CD4-positive, alpha-beta T cell treated with Interleukin-12 subunit alpha and Interleukin-12 subunit beta, for 1 hour (primary cell): ENCODE results near the gene ENTPD2.
A peak's percentile ranks its signal among the peaks of the same experiment; 100 is the strongest.

Experiments
- DNase-seq: peaks from one replicate; pipeline ENCODE4 v3.0.0-alpha.2; 2020

The ENTPD2 gene

GRCh38 chr9:137053944-137054931 lies at the start of gene ENTPD2:
Gene ENTPD2 (minus strand): TSS chr9:137054061. CDS start chr9:137053997, 64 bp downstream.
- DNase-seq, result peak; percentile 55

GRCh38 chr9:137103206-137103999 lies 49.5 kb upstream of the ENTPD2 start:
- no peak for DNase-seq

GRCh38 chr9:137099231-137099630 lies 45.4 kb upstream of the ENTPD2 start:
- DNase-seq, result no peak

- no peak for DNase-seq
Observed at GRCh38 chr9:137097761-137098462, 44.1 kb upstream of the ENTPD2 start.

GRCh38 chr9:137096785-137097546 lies 43.1 kb upstream of the ENTPD2 start:
- DNase-seq, result no peak

GRCh38 chr9:137095664-137096517 lies 42.0 kb upstream of the ENTPD2 start:
- peak; percentile 88 for DNase-seq

GRCh38 chr9:137089232-137089947 lies 35.5 kb upstream of the ENTPD2 start:
- DNase-seq, result no peak

GRCh38 chr9:137088121-137088520 lies 34.3 kb upstream of the ENTPD2 start:
- DNase-seq, result no peak

GRCh38 chr9:137087409-137087925 lies 33.6 kb upstream of the ENTPD2 start:
- DNase-seq, result no peak

GRCh38 chr9:137086531-137087408 lies 32.9 kb upstream of the ENTPD2 start, which contains the start of gene MAN1B1:
Gene MAN1B1 (plus strand): TSS chr9:137086985. CDS start chr9:137087000, 15 bp downstream.
- DNase-seq, result peak; percentile 100

GRCh38 chr9:137085920-137086530 lies 32.2 kb upstream of the ENTPD2 start:
- DNase-seq, result peak; percentile 40

- no peak for DNase-seq
Observed at GRCh38 chr9:137084526-137084925, 30.7 kb upstream of the ENTPD2 start.

- DNase-seq, result no peak
Observed at GRCh38 chr9:137083394-137084004, 29.6 kb upstream of the ENTPD2 start.

- DNase-seq, result no peak
Observed at GRCh38 chr9:137082925-137083290, 29.0 kb upstream of the ENTPD2 start.

GRCh38 chr9:137082222-137082924 lies 28.5 kb upstream of the ENTPD2 start:
- DNase-seq, result no peak

- no peak for DNase-seq
Observed at GRCh38 chr9:137080260-137081122, 26.6 kb upstream of the ENTPD2 start.

- DNase-seq, result no peak
Observed at GRCh38 chr9:137079401-137079787, 25.5 kb upstream of the ENTPD2 start.
